HEK293T (cell line): Measurements from ENCODE around the gene ZNFX1.

Source experiments
- ARNT ChIP-seq: fragments of 450-650 bp; IDR thresholded peaks from 2 replicates; pipeline ENCODE4 v1.6.1; 2017; ENCODE audit warnings: mild to moderate bottlenecking
- BHLHE40 ChIP-seq: fragments of 450-650 bp; IDR thresholded peaks from 2 replicates; pipeline ENCODE4 v1.6.1; 2016; ENCODE audit warnings: mild to moderate bottlenecking, moderate library complexity, borderline replicate concordance
- CTBP1 ChIP-seq: fragments of 450-650 bp; IDR thresholded peaks from 2 replicates; pipeline ENCODE4 v1.6.1; 2016; ENCODE audit warnings: borderline replicate concordance
- ELF4 ChIP-seq: fragments of 450-650 bp; IDR thresholded peaks from 2 replicates; pipeline ENCODE4 v1.6.1; 2017; ENCODE audit warnings: antibody characterized with exemption
- FOXA1 ChIP-seq: fragments of 450-650 bp; IDR thresholded peaks from 2 replicates; pipeline ENCODE4 v1.6.1; 2016; ENCODE audit warnings: mild to moderate bottlenecking
- FOXM1 ChIP-seq: fragments of 450-650 bp; IDR thresholded peaks from 2 replicates; pipeline ENCODE4 v1.6.1; 2017; ENCODE audit warnings: mild to moderate bottlenecking, borderline replicate concordance
- SP1 ChIP-seq: fragments of 450-650 bp; IDR thresholded peaks from 2 replicates; pipeline ENCODE4 v1.6.1; 2017
- SUZ12 ChIP-seq: fragments of 450-650 bp; IDR thresholded peaks from 2 replicates; pipeline ENCODE4 v1.6.1; 2016; ENCODE audit warnings: mild to moderate bottlenecking

- TF ChIP-seq BHLHE40 = no peak
- no peak for TF ChIP-seq SUZ12
- no peak for TF ChIP-seq CTBP1
- no peak for TF ChIP-seq SP1
- TF ChIP-seq FOXM1 = no peak
- TF ChIP-seq FOXA1 = no peak
- no peak for TF ChIP-seq ARNT
- no peak for TF ChIP-seq ELF4
Measured at GRCh38 chr20:49228676-49229075, 49.2 kb downstream of the ZNFX1 start.
